ENCODE data around the gene GRK7. TPM values are rescaled to one million over a fixed set of nuclear protein-coding genes. Genes with fewer than 3 reads are reported as not detected.
"Not testable (repeated sequence)": the region's sequence is repeated elsewhere in the genome, so short reads cannot be mapped to it uniquely, and the experiment has no call there.

GRK7 gene
- total RNA-seq, 1 experiment from 2014 or later = not detected

GRCh38 chr3:141762552-141762951, 656 bp upstream of the GRK7 start:
- DNase-seq (ENCODE audit: low read depth, low spot score); RAD21 ChIA-PET (ENCODE audit: low non-redundant PET in 1 of 2, low total read pairs in 2 of 2, uncharacterized antibody in 2 of 2, unreplicated experiment in 2 of 2); CTCF ChIA-PET; intact Hi-C loops (cut with micrococcal nuclease); H3K36me3 ChIP-seq (ENCODE audit: control insufficient read depth in 1 of 2, insufficient read depth in 2 of 2, low read length in 2 of 2); H3K4me2 ChIP-seq (ENCODE audit: low read length); H3K27ac ChIP-seq (ENCODE audit: low read depth, low read length); ATAC-seq; POLR2A ChIA-PET; H4K20me1 ChIP-seq (ENCODE audit: insufficient read depth); H3K9me2 ChIP-seq (ENCODE audit: insufficient read depth); H3K4me3 ChIP-seq (replicated peaks in 1 of 2; ENCODE audit: low read depth in 1 of 2, low read length in 2 of 2); H3K27me3 ChIP-seq (ENCODE audit: insufficient read depth, low read length); H3K79me2 ChIP-seq (ENCODE audit: insufficient read depth, low read length); H2AFZ ChIP-seq (ENCODE audit: low read depth, low read length, poor library complexity, severe bottlenecking); H3K9me3 ChIP-seq (ENCODE audit: control insufficient read depth in 1 of 2, insufficient read depth in 1 of 2, low read depth in 1 of 2, low read length in 2 of 2); BruUV-seq (replicated peaks); H3K4me1 ChIP-seq (ENCODE audit: control insufficient read depth in 1 of 2, insufficient read depth in 2 of 2, low read length in 2 of 2); H3K9ac ChIP-seq (ENCODE audit: low read length): not testable (repeated sequence)

GRCh38 chr3:141764045-141764444, 837 bp downstream of the GRK7 start:
- Histone ChIP-seq H3K9me2 (ENCODE audit: insufficient read depth) (no peaks in the 10 kb centered on the region), H3K27me3 (ENCODE audit: insufficient read depth, low read length) (no peaks in the 10 kb centered on the region), H3K4me2 (ENCODE audit: low read length) (no peak overlapping the region), H3K4me3 (replicated peaks in 1 of 2; ENCODE audit: low read depth in 1 of 2, low read length in 2 of 2) (no peak overlapping the region), H3K4me1 (ENCODE audit: control insufficient read depth in 1 of 2, insufficient read depth in 2 of 2, low read length in 2 of 2) (no peaks in the 10 kb centered on the region), H3K27ac (ENCODE audit: low read depth, low read length) (no peak overlapping the region), H3K9me3 (ENCODE audit: control insufficient read depth in 1 of 2, insufficient read depth in 1 of 2, low read depth in 1 of 2, low read length in 2 of 2) (no peaks in the 10 kb centered on the region), H3K79me2 (ENCODE audit: insufficient read depth, low read length) (no peaks in the 10 kb centered on the region), H4K20me1 (ENCODE audit: insufficient read depth) (no peaks in the 10 kb centered on the region), H2AFZ (ENCODE audit: low read depth, low read length, poor library complexity, severe bottlenecking) (no peak overlapping the region), H3K9ac (ENCODE audit: low read length) (no peak overlapping the region), H3K36me3 (ENCODE audit: control insufficient read depth in 1 of 2, insufficient read depth in 2 of 2, low read length in 2 of 2) (no peaks in the 10 kb centered on the region)
- TF ChIP-seq ELF1 (IDR thresholded peaks at IDR 0.05; ENCODE audit: borderline replicate concordance, low read depth) = no peak
- TF ChIP-seq ATF3 (IDR thresholded peaks at IDR 0.05) = no peak
- no peak for TF ChIP-seq SIN3A (IDR thresholded peaks at IDR 0.05; ENCODE audit: low read depth)
- no peak for TF ChIP-seq CEBPB (IDR thresholded peaks at IDR 0.05; ENCODE audit: low read depth)
- no peak for TF ChIP-seq JUND (IDR thresholded peaks at IDR 0.05)
- no peak for TF ChIP-seq CTCF (IDR thresholded peaks at IDR 0.05 in 2 of 3, conservative IDR thresholded peaks at IDR 0.05 in 1 of 3; ENCODE audit: borderline replicate concordance in 1 of 3, insufficient read depth in 1 of 3, low read depth in 2 of 3, low read length in 2 of 3)
- TF ChIP-seq ZFX (IDR thresholded peaks at IDR 0.05) = no peak
- POLR2A ChIA-PET = no interaction called here
- no TSS peak for BruUV-seq (replicated peaks)
- RAD21 ChIA-PET (ENCODE audit: low non-redundant PET in 1 of 2, low total read pairs in 2 of 2, uncharacterized antibody in 2 of 2, unreplicated experiment in 2 of 2) = no interaction called here
- no peak for ATAC-seq
- intact Hi-C loops (cut with micrococcal nuclease) = no loop called here
- no peak for DNase-seq (ENCODE audit: low read depth, low spot score)
- CTCF ChIA-PET = no interaction called here
